ENCODE results near the gene FXYD6. TPM values are rescaled to one million over a fixed set of nuclear protein-coding genes. Genes with fewer than 3 reads are reported as not detected.

The FXYD6 gene
- total RNA-seq, 2 experiments from 2014 or later = 0.31 TPM; not detected in 1

GRCh38 chr11:117907276-117908108 lies 31.0 kb upstream of the FXYD6 start:
- peak overlapping the region; percentile 17 for H3K27ac Mint-ChIP-seq
- no peaks in the 10 kb centered on the region for H3K27me3 Mint-ChIP-seq
- no peaks in the 10 kb centered on the region for H3K36me3 Mint-ChIP-seq
- H3K9me3 Mint-ChIP-seq = no peaks in the 10 kb centered on the region
- ATAC-seq (ENCODE audit: low read depth) (peak; percentile 88), DNase-seq (peak; percentile 71)
- H3K4me1 Mint-ChIP-seq = peaks cover 18% of the 10 kb centered on the region
- H3K4me3 Mint-ChIP-seq = peak overlapping the region; percentile 11
- POLR2A ChIA-PET = no interaction called here

GRCh38 chr11:117906710-117907109 lies 30.3 kb upstream of the FXYD6 start:
- POLR2A ChIA-PET = no interaction called here
- no peak overlapping the region for H3K4me3 Mint-ChIP-seq
- H3K27ac Mint-ChIP-seq = no peak overlapping the region
- DNase-seq (no peak), ATAC-seq (ENCODE audit: low read depth) (no peak)
- H3K9me3 Mint-ChIP-seq = no peaks in the 10 kb centered on the region
- H3K4me1 Mint-ChIP-seq = peaks cover 12% of the 10 kb centered on the region
- no peaks in the 10 kb centered on the region for H3K36me3 Mint-ChIP-seq
- no peaks in the 10 kb centered on the region for H3K27me3 Mint-ChIP-seq

GRCh38 chr11:117906126-117906525 lies 29.7 kb upstream of the FXYD6 start:
- H3K36me3 Mint-ChIP-seq = no peaks in the 10 kb centered on the region
- H3K4me3 Mint-ChIP-seq = no peak overlapping the region
- POLR2A ChIA-PET = no interaction called here
- H3K27me3 Mint-ChIP-seq = no peaks in the 10 kb centered on the region
- ATAC-seq (ENCODE audit: low read depth) = no peak
- peaks cover 12% of the 10 kb centered on the region for H3K4me1 Mint-ChIP-seq
- no peak for DNase-seq
- no peaks in the 10 kb centered on the region for H3K9me3 Mint-ChIP-seq
- H3K27ac Mint-ChIP-seq = no peak overlapping the region

GRCh38 chr11:117905524-117905923 lies 29.1 kb upstream of the FXYD6 start:
- peak overlapping the region; percentile 20 for H3K27ac Mint-ChIP-seq
- no peaks in the 10 kb centered on the region for H3K27me3 Mint-ChIP-seq
- H3K4me3 Mint-ChIP-seq = no peak overlapping the region
- H3K36me3 Mint-ChIP-seq = no peaks in the 10 kb centered on the region
- ATAC-seq (ENCODE audit: low read depth) (no peak), DNase-seq (no peak)
- peaks cover 12% of the 10 kb centered on the region for H3K4me1 Mint-ChIP-seq
- no peaks in the 10 kb centered on the region for H3K9me3 Mint-ChIP-seq
- POLR2A ChIA-PET = no interaction called here

GRCh38 chr11:117903505-117904382 lies 27.3 kb upstream of the FXYD6 start:
- DNase-seq = no peak
- Mint-ChIP-seq H3K4me1 (peaks cover 18% of the 10 kb centered on the region), H3K27me3 (no peaks in the 10 kb centered on the region), H3K4me3 (no peak overlapping the region), H3K36me3 (no peaks in the 10 kb centered on the region), H3K27ac (no peak overlapping the region), H3K9me3 (no peaks in the 10 kb centered on the region)
- POLR2A ChIA-PET = no interaction called here
- no peak for ATAC-seq (ENCODE audit: low read depth)

GRCh38 chr11:117902001-117902845 lies 25.8 kb upstream of the FXYD6 start:
- no peak overlapping the region for H3K27ac Mint-ChIP-seq

GRCh38 chr11:117901601-117902000 lies 25.1 kb upstream of the FXYD6 start:
- Mint-ChIP-seq H3K4me1 (peaks cover 8% of the 10 kb centered on the region), H3K27me3 (no peaks in the 10 kb centered on the region), H3K4me3 (no peak overlapping the region), H3K36me3 (no peaks in the 10 kb centered on the region), H3K27ac (no peak overlapping the region), H3K9me3 (no peaks in the 10 kb centered on the region)
- ATAC-seq (ENCODE audit: low read depth) (no peak), DNase-seq (peak; percentile 1)
- POLR2A ChIA-PET = no interaction called here

More at GRCh38 chr11:117902001-117902845, 25.8 kb upstream of the FXYD6 start:
- H3K27me3 Mint-ChIP-seq = no peaks in the 10 kb centered on the region
- no peak overlapping the region for H3K4me3 Mint-ChIP-seq
- no peaks in the 10 kb centered on the region for H3K9me3 Mint-ChIP-seq
- no peaks in the 10 kb centered on the region for H3K36me3 Mint-ChIP-seq
- DNase-seq = no peak
- POLR2A ChIA-PET = interaction anchor here (0.7 kb wide), 1 partner anchor 45 kb away, joined by 3 read pairs; no protein-coding TSS in a partner anchor
- peaks cover 9% of the 10 kb centered on the region for H3K4me1 Mint-ChIP-seq
- no peak for ATAC-seq (ENCODE audit: low read depth)

- no peaks in the 10 kb centered on the region for H3K27me3 Mint-ChIP-seq
- no peaks in the 10 kb centered on the region for H3K9me3 Mint-ChIP-seq
- no peaks in the 10 kb centered on the region for H3K36me3 Mint-ChIP-seq
- H3K4me3 Mint-ChIP-seq = no peak overlapping the region
- H3K4me1 Mint-ChIP-seq = peaks cover 8% of the 10 kb centered on the region
- no peak overlapping the region for H3K27ac Mint-ChIP-seq
- ATAC-seq (ENCODE audit: low read depth) (no peak), DNase-seq (peak; percentile 6)
- POLR2A ChIA-PET = no interaction called here
These were observed 24.4 kb upstream of the FXYD6 start for GRCh38 chr11:117900720-117901440.

- Mint-ChIP-seq H3K4me3 (no peak overlapping the region), H3K9me3 (no peaks in the 10 kb centered on the region), H3K4me1 (peaks cover 8% of the 10 kb centered on the region), H3K36me3 (no peaks in the 10 kb centered on the region), H3K27me3 (no peaks in the 10 kb centered on the region), H3K27ac (peak overlapping the region; percentile 9)
- POLR2A ChIA-PET = no interaction called here
- no peak for ATAC-seq (ENCODE audit: low read depth)
- no peak for DNase-seq
These were observed 23.7 kb upstream of the FXYD6 start for GRCh38 chr11:117900121-117900648.

- peaks cover 8% of the 10 kb centered on the region for H3K27me3 Mint-ChIP-seq
- peaks cover 7% of the 10 kb centered on the region for H3K4me1 Mint-ChIP-seq
- H3K4me3 Mint-ChIP-seq = no peak overlapping the region
- peaks cover under 1% of the 10 kb centered on the region for H3K9me3 Mint-ChIP-seq
- no peaks in the 10 kb centered on the region for H3K36me3 Mint-ChIP-seq
- POLR2A ChIA-PET = interaction anchor here (0.6 kb wide), 1 partner anchor 176 kb away, joined by 3 read pairs; no protein-coding TSS in a partner anchor
- ATAC-seq (ENCODE audit: low read depth) (no peak), DNase-seq (no peak)
- no peak overlapping the region for H3K27ac Mint-ChIP-seq
These were observed 21.6 kb upstream of the FXYD6 start for GRCh38 chr11:117898059-117898458.

GRCh38 chr11:117892651-117893050 lies 16.2 kb upstream of the FXYD6 start:
- no peak for ATAC-seq (ENCODE audit: low read depth)
- POLR2A ChIA-PET = no interaction called here
- no peaks in the 10 kb centered on the region for H3K4me1 Mint-ChIP-seq
- peaks cover 13% of the 10 kb centered on the region for H3K27me3 Mint-ChIP-seq
- H3K9me3 Mint-ChIP-seq = peaks cover 17% of the 10 kb centered on the region
- no peak overlapping the region for H3K4me3 Mint-ChIP-seq
- H3K27ac Mint-ChIP-seq = no peak overlapping the region
- no peak for DNase-seq
- peaks cover 3% of the 10 kb centered on the region for H3K36me3 Mint-ChIP-seq

GRCh38 chr11:117891362-117891761 lies 14.9 kb upstream of the FXYD6 start:
- Mint-ChIP-seq H3K36me3 (peaks cover 3% of the 10 kb centered on the region), H3K4me3 (no peak overlapping the region), H3K9me3 (peaks cover 17% of the 10 kb centered on the region), H3K27ac (no peak overlapping the region), H3K4me1 (no peaks in the 10 kb centered on the region), H3K27me3 (peaks cover 13% of the 10 kb centered on the region)
- DNase-seq = no peak
- POLR2A ChIA-PET = no interaction called here
- no peak for ATAC-seq (ENCODE audit: low read depth)

Data from activated naive CD8-positive, alpha-beta T cell treated with anti-CD3 and anti-CD28 coated beads, Interleukin-2, amount 10 ng/mL, durations not matched to agents 7 days and 5 days (primary cell).